D721Med (cell line): ENCODE results near the gene DACH1.

Source experiments
- DNase-seq: peaks from one replicate; pipeline ENCODE4 v3.0.0; 2011; ENCODE audit warnings: low spot score; ENCODE audit not compliant: insufficient read length
- FAIRE-seq: peaks from 2 replicates; lab custom pipeline; 2011; peaks lifted over from hg19 to GRCh38; lab: Jason Lieb, UNC
- TF ChIP-seq, protein P1 (sequence below): IDR thresholded peaks from 2 replicates; pipeline ENCODE4 v1.5.1; 2012; ENCODE audit warnings: mild to moderate bottlenecking, control low read depth; ENCODE audit not compliant: insufficient read depth; ENCODE audit errors: missing control alignments

The DACH1 gene

DNA sequence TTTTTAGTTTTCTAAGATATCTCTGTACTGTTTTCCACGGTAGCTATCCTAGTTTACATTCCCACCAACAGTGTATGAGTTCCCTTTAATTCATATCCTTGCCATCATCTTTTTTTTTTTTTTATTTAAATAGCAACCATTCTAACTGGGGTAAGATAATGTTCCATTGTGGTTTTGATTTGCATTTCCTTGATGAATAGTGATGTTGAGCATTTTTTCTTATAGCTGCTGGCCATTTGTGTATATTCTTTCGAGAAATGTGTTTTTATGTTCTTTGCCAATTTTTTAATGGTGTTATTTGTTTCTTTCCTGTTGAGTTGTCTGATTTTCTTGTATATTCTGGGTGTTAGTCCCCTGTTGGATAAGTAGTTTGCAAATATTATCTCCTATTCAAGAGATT is 454.8 kb downstream of the DACH1 start:
- FAIRE-seq, result no peak
- TF ChIP-seq, protein P1, sequence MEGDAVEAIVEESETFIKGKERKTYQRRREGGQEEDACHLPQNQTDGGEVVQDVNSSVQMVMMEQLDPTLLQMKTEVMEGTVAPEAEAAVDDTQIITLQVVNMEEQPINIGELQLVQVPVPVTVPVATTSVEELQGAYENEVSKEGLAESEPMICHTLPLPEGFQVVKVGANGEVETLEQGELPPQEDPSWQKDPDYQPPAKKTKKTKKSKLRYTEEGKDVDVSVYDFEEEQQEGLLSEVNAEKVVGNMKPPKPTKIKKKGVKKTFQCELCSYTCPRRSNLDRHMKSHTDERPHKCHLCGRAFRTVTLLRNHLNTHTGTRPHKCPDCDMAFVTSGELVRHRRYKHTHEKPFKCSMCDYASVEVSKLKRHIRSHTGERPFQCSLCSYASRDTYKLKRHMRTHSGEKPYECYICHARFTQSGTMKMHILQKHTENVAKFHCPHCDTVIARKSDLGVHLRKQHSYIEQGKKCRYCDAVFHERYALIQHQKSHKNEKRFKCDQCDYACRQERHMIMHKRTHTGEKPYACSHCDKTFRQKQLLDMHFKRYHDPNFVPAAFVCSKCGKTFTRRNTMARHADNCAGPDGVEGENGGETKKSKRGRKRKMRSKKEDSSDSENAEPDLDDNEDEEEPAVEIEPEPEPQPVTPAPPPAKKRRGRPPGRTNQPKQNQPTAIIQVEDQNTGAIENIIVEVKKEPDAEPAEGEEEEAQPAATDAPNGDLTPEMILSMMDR, result no peak
- DNase-seq, result no peak

- DNase-seq, result no peak
- TF ChIP-seq, protein P1, result no peak
- no peak for FAIRE-seq
Observed at GRCh38 chr13:71408416-71408815, 458.6 kb downstream of the DACH1 start.

- TF ChIP-seq, protein P1, result no peak
- no peak for DNase-seq
- no peak for FAIRE-seq
Observed at GRCh38 chr13:71399631-71400215, 467.3 kb downstream of the DACH1 start.

DNA sequence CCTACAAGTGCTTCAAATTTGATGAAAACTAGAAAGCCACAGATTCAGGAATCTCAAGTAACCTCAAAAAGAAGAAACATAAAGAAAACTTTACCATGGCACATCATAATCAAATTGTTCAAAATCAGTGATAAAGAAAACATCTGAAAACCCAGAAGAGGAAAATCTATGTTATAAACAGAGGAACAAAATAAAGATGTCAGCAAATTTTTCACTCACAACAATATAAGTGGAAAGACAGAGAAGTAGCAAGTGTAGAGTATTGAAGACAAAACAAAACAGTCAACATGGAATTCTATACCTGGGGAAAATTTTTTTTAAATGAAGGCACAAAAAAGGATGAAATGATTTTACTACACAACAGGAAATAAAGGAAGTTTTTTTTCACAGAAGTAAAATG is 470.9 kb downstream of the DACH1 start:
- no peak for DNase-seq
- TF ChIP-seq, protein P1, result no peak
- FAIRE-seq, result no peak

DNA sequence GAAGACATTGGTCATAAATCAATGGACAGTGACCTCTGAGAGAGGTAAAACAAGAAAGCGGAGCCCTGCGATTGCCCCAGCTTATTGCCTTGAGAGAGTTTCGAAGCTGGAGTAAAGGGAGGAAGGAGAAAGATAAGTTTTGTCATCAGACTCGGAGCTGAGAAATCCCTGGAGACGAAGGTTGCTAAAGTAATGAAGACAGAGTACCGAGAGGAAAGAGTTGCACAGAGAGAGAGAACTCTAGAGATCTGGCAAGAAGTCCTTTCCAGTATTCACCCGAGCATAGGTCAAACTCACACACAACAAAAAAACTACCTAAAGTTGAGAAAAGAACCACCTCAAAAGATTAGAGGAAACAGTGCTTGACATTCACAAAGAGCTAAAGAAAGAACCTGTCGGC is 472.0 kb downstream of the DACH1 start:
- DNase-seq (no peak), FAIRE-seq (no peak)
- TF ChIP-seq, protein P1, result no peak

DNA sequence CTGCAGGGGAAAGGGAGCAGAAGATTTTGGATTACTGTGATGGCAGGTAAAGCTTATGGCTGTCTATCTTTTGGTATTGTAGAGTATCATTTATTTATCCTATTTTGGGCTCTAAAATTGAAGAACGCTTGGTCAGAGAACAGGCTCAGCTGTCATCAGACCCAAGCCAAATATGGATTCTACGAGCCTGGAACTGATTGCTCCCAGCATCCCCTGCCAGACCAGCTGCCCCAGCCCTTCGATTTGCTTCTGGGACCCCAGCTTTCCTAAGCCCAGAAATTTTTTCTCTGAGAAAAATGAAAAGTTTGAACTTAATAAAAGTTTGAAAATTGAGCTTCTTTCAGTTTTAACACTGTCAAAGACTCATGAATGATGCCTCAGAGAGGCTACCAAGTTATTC is 472.8 kb downstream of the DACH1 start:
- DNase-seq, result no peak
- TF ChIP-seq, protein P1, result no peak
- FAIRE-seq, result no peak
